Erythroblast (primary cell): Measurements from ENCODE around the gene PRKAR1B.

Experiments
- GATA1 ChIP-seq: IDR thresholded peaks from 2 replicates; pipeline ENCODE4 v1.6.1; 2011; ENCODE audit warnings: low read depth, mild to moderate bottlenecking, control low read depth, low read length, moderate library complexity
- POLR2A ChIP-seq: IDR thresholded peaks from 2 replicates; pipeline ENCODE4 v1.6.1; 2011; ENCODE audit warnings: mild to moderate bottlenecking, low read length

- no peak for TF ChIP-seq POLR2A
- TF ChIP-seq GATA1 = no peak
These were observed 186.5 kb downstream of the PRKAR1B start for GRCh38 chr7:540579-540978.
